UCSD-AML1 (cell line): ENCODE results near the gene LPP.
A peak's percentile ranks its signal among the peaks of the same experiment; 100 is the strongest.

Experiments used
- DNase-seq: peaks from one replicate; lab custom pipeline; 2025; ENCODE audit not compliant: unreplicated experiment; lab: John Stamatoyannopoulos, UW

Gene LPP

DNA sequence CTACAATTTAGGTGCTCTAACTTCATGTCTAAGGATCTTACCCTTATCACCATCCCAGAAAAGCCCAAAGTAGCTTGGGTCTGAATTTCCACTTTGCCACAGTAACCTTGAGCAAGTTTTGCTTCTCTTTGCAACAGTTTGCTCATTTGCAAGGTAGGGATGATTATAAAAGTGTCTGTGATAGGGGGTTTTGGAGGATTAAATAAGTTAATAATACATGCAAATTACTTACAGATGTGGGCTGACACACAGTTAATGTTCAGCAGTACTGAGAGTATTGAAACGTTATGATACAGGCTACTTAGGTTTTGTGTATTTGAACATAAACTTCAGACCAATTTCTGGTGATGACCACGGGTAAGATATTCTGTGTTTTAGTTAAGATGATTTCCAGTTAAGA lies 573.1 kb downstream of the LPP start:
- no peak for DNase-seq

- no peak for DNase-seq
These were observed 574.5 kb downstream of the LPP start for GRCh38 chr3:188728371-188728896.

DNA sequence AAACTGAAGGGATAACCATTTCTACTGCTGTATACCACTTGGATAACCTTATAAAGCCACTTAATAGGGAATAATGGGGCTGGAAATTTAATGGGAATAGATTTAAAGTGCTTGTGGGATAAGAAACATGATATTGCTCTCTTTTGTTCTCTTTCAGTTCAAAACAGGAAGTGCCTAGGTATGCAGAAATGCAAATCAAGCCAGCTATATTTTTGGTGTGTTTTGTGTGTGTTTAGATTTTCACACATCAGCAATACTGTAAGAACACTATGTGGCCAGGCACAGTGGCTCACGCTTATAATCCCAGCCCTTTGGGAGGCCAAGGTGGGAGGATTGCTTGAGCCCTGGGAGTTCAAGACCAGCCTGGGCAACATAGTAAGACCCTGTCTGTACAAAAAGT lies 575.5 kb downstream of the LPP start:
- no peak for DNase-seq

GRCh38 chr3:188734395-188734794 lies 580.4 kb downstream of the LPP start:
- no peak for DNase-seq

DNA sequence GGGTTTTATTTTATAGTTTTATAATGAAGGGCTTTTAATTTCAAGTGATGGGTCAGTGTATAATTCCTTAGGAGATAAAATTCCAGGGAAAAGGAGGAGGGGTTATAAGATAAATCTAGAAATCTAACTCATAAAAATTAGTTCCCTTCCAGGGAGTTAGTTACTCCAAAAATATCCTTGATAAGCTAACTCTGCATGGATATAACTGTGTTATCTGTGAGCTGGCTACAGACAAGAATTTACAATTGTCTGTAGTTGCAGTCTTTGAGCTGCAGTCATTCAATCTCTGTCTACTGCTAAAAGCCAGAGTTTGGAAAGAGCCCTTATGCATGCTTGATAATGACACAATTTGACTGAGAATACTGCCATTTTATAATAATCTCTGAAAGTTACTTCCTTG lies 585.6 kb downstream of the LPP start:
- no peak for DNase-seq

- no peak for DNase-seq
These were observed 586.1 kb downstream of the LPP start for GRCh38 chr3:188740010-188740409.

DNA sequence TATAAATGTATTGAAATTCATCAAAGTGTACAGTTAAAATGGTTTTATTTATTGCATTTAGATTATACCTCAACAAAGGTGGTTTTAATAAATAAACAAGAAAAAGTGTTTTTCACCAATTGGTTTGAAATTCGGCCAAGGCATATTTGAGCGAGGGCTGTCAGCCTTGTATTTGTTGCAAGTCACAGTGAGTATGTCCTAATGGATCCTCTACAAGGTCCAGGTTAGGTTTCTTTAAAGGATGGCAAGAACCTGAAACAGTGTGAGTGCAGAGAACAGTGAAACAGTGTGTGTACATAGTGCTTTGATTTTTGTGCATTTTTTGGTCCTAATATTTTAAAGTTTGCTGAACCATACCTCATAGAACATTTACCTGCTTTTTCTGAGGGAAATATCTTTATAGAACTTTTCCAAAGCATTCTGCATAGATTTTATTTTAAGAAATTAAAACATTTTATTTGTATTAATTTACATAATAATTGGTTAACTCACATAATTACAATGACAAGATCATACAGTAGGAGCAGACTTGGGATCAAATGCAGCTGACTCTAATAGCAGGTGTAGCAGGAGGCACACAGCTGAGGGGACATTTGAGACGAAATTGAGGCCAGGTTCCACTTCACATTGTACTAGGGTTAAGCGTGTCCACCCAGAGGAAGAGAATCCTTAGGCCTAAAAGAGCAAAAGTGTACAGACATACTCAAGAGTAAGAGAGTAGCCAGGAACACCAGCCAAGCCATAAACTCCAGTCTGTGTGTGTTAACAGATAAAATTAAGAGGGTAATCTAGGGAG lies 589.0 kb downstream of the LPP start:
- DNase-seq, result no peak

DNA sequence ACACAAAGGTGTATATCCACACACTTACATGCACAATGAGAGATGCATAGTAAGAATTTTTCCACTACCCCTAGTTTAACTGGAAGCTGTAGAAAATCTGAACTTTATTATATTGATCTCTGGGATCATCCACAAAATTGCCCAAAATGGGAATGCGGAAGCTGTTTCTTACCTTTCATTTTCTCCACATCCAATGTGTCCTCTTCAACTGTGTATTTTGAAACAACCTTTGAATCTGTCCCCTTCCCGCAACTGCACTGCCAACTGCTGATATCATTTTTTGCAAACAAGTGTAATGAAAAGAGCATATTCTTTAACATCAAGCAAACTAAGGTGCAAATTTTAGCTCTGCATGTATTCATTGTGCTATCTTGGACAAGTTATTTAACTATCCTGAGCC lies 590.2 kb downstream of the LPP start:
- DNase-seq, result no peak

- no peak for DNase-seq
These were observed 591.1 kb downstream of the LPP start for GRCh38 chr3:188745031-188745430.

GRCh38 chr3:188746291-188746783 lies 592.4 kb downstream of the LPP start:
- DNase-seq, result no peak

GRCh38 chr3:188747489-188747888 lies 593.5 kb downstream of the LPP start:
- DNase-seq, result no peak

GRCh38 chr3:188749010-188749617 lies 595.2 kb downstream of the LPP start:
- peak; percentile 7 for DNase-seq

GRCh38 chr3:188749830-188750229 lies 595.9 kb downstream of the LPP start:
- no peak for DNase-seq

- DNase-seq, result no peak
These were observed 596.7 kb downstream of the LPP start for GRCh38 chr3:188750617-188751016.

DNA sequence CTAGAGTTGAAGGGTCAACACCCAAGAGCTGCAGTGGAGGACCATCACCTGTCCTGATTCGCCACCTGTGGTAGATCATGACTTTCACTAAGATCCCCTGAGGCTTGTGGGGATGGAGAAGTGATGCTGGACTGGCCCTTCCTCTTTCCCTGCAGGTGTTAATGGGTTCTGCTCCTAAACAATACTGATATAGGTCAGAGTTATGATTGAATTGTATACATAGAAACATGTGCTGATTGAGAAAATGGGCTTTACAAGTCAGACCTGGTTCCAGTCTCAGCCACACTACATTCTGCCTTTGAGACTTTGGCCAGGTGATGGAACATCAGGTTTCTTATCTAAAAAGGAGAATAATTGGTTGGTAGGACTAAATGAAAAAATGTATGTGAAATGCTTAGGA lies 598.9 kb downstream of the LPP start:
- no peak for DNase-seq

DNA sequence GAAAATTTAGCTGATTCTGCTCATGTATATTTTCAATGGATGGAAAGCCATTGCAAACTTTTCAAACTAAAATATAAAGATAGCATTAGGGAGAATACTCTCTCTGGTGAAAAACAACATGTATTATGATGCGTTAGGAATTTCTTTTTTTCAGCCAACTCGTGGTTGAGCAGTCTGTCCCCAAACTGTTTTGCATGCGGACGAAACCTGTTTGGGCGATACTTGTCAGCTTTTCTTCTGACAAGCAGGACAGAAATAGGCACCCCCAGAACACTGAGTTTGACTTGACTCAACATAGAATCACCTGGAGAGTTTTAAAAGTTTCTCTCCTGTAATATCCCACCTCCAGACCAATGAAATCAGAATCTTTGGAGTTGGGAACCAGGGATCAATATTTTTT lies 600.3 kb downstream of the LPP start:
- DNase-seq, result no peak

GRCh38 chr3:188756241-188756640 lies 602.3 kb downstream of the LPP start:
- DNase-seq, result no peak

DNA sequence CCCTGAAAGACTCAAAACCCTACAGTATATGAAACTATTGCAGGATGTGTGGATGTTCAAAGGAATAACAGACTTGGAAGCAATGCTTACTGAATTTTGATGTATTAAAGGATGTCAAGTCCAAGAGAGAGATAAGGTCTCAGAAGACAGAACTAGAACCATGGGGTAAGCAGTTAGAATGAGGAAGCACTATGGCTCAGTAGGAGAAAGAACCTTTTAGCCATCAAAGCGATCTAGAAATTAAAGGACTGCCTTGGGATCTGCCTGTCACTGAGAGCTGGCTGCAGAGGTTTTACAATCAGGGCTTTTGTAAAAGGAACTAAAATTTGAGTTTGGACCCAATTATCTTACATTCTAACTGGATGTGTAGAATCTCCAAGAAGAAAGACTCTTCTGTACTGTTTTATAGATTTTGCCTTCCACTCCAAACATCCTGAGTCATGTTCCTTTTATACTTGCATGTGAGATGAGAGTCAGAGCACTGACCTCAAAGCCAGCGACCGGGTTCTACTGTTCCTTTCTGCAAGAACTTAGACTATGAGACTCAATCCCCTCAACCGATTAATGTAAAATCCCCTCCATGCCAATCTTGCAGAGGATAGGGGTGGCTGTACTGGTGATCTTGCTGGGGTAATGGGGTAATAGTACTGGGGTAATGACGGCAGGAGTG lies 605.5 kb downstream of the LPP start:
- DNase-seq, result no peak

GRCh38 chr3:188760408-188760807 lies 606.5 kb downstream of the LPP start:
- no peak for DNase-seq

DNA sequence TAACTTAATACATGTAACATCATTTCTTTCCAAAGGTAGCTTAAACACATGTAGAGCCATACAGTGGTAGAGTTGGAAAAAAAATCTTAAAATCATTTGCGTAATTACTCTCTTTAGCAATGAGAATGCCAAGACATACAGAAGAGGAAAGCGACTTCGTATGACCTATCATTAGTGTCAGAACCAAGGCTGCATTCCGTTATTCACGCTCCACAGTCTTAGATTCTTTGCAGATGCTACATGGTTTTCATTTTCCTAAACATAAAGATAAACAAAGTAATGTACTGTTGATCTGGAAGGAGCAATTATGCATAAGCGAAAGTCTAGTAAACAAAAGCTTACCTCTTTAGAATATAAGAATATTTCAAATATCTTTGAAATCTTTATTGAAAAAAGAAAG lies 607.5 kb downstream of the LPP start:
- no peak for DNase-seq

DNA sequence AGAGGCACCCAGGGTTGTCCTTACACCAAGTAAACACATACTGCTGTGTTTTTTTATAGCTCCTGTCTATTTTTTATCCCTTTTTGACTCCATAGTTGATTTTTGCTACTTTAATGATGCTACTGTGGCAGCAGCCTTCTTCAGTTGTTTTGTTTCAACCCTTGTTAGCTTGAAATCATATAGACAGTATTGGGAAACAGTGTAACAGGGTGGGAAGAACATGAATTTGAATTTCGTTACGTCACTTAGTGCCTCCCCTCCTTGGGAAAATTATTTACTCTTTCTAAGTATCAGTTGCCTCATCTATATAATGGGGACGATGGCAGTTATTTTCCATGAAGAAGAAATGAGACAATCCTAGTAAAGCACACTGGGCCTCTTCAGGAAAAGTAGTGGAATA lies 608.0 kb downstream of the LPP start:
- no peak for DNase-seq

- DNase-seq, result no peak
These were observed 610.7 kb downstream of the LPP start for GRCh38 chr3:188764609-188765008.
